ENCODE results near the gene VPS72.

Gene VPS72

GRCh38 chr1:151143986-151144385 is 46.0 kb downstream of the VPS72 start:
- DNase-seq: no peak

- DNase-seq: no peak
These were observed 47.0 kb downstream of the VPS72 start for GRCh38 chr1:151143057-151143435.

GRCh38 chr1:151142411-151143056 is 47.5 kb downstream of the VPS72 start:
- DNase-seq: no peak

- no peak for DNase-seq
These were observed 52.2 kb downstream of the VPS72 start for GRCh38 chr1:151137789-151138188.

GRCh38 chr1:151135433-151136385 is 54.3 kb downstream of the VPS72 start:
- DNase-seq: no peak

GRCh38 chr1:151134991-151135390 is 55.0 kb downstream of the VPS72 start:
- DNase-seq: no peak

GRCh38 chr1:151134396-151134795 is 55.6 kb downstream of the VPS72 start:
- no peak for DNase-seq

- no peak for DNase-seq
These were observed 56.8 kb downstream of the VPS72 start for GRCh38 chr1:151133018-151133806.

GRCh38 chr1:151132335-151133017 is 57.5 kb downstream of the VPS72 start:
- no peak for DNase-seq

GRCh38 chr1:151131701-151132334 is 58.2 kb downstream of the VPS72 start:
- no peak for DNase-seq

- peak; percentile 85 for DNase-seq
These were observed 58.9 kb downstream of the VPS72 start for GRCh38 chr1:151130987-151131586.

GRCh38 chr1:151128800-151129199 is 61.2 kb downstream of the VPS72 start:
- no peak for DNase-seq
